ENCODE measurements around the gene KRTAP10-7. TPM values are rescaled to one million over a fixed set of nuclear protein-coding genes. Genes with fewer than 3 reads are reported as not detected.
"Not testable (repeated sequence)": the region's sequence is repeated elsewhere in the genome, so short reads cannot be mapped to it uniquely, and the experiment has no call there.

The KRTAP10-7 gene
- total RNA-seq, 1 donor from 2014 or later, result not detected

- Mint-ChIP-seq H3K4me1 (no peaks in the 10 kb centered on the region), H3K36me3 (ENCODE audit: low read depth) (peaks cover 7% of the 10 kb centered on the region), H3K27me3 (peaks cover 3% of the 10 kb centered on the region), H3K4me3 (no peak overlapping the region), H3K27ac (no peak overlapping the region), H3K9me3 (peaks cover 13% of the 10 kb centered on the region)
- no peak for DNase-seq
- intact Hi-C loops (cut with micrococcal nuclease), result no loop called here
Observed at GRCh38 chr21:44576025-44576420, 24.4 kb upstream of the KRTAP10-7 start.

DNA sequence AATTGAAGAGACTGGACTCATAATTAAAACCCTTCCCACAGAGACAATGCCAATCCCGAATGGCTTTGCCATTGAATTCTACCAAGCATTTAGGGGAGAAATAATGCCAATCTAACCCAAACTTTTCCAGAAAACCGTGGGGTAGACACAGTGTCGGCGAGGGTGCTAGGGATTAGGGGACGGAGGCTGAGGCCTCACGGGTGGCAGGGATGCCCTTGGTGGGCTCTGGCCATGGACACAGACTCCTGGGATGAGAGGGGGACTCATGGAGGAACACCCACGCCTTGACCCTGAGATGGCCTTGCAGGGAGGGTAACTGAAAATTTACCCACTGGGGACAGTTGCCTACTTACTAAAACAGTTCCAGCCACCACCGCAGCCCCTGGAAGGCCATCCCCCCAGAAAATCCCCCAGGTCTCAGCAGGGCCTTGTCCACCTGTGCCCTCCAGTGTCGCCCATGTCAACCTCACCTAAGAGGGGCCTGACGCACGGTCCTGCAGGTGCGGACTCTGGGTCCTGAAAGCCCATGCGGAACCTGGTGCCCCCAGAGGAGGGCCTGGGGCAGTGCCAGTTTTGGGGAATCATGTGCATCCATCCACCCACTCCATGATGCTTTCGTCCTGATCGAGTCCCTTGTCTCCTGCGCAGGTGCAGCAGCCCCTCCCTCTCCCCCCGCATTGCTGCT is 21.9 kb upstream of the KRTAP10-7 start:
- no peak for DNase-seq
- H3K4me3 Mint-ChIP-seq, result no peak overlapping the region
- intact Hi-C loops (cut with micrococcal nuclease), result no loop called here
- H3K4me1 Mint-ChIP-seq, result peaks cover 3% of the 10 kb centered on the region
- H3K36me3 Mint-ChIP-seq (ENCODE audit: low read depth), result peaks cover 10% of the 10 kb centered on the region
- no peak overlapping the region for H3K27ac Mint-ChIP-seq
- peaks cover 21% of the 10 kb centered on the region for H3K9me3 Mint-ChIP-seq
- H3K27me3 Mint-ChIP-seq, result peaks cover 3% of the 10 kb centered on the region

DNA sequence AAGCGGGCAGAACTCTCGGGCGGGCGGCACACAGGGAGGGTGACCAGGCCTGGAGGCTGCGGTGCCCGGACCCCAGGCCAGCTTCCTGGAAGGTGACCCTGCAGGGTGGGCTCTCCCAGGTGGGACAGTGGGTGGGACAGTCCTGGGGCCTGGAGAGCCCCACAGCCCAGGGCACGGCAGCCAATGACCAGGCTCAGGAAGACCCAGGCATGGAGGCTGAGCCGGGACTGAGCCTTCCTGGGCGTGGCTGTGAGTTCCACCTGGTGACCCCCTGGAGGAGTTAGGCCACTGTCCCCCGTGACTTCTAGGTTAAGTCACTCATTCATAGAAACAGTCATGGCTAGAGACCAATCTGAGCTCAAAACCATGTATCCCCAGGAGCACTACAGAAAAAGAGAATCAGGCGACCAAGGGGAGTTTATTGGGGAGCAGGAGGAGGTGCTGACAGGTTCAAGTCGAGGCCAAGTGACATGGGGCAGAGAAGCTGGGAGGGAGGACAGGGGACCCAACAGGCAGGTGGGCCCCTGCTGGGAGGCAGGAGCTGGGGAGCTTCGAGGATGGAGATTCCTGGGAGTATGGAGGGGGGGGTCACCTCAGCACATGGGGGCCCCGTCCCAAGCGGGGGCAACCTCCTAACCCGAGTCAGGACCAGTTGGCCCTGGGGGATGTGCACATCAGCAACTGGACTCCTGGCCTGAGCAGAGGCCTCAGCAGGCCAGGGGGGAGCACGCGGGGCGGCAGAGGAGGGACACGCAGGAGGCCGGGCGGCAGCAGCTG is 21.2 kb upstream of the KRTAP10-7 start:
- DNase-seq, result no peak
- peaks cover 3% of the 10 kb centered on the region for H3K27me3 Mint-ChIP-seq
- no peak overlapping the region for H3K27ac Mint-ChIP-seq
- peaks cover 21% of the 10 kb centered on the region for H3K9me3 Mint-ChIP-seq
- H3K4me3 Mint-ChIP-seq, result no peak overlapping the region
- peaks cover 10% of the 10 kb centered on the region for H3K36me3 Mint-ChIP-seq (ENCODE audit: low read depth)
- intact Hi-C loops (cut with micrococcal nuclease), result no loop called here
- H3K4me1 Mint-ChIP-seq, result peaks cover 5% of the 10 kb centered on the region

GRCh38 chr21:44579833-44580144 is 20.6 kb upstream of the KRTAP10-7 start:
- no peak for DNase-seq
- peaks cover 10% of the 10 kb centered on the region for H3K36me3 Mint-ChIP-seq (ENCODE audit: low read depth)
- H3K4me3 Mint-ChIP-seq, result no peak overlapping the region
- peaks cover 21% of the 10 kb centered on the region for H3K9me3 Mint-ChIP-seq
- peaks cover 3% of the 10 kb centered on the region for H3K27me3 Mint-ChIP-seq
- peaks cover 5% of the 10 kb centered on the region for H3K4me1 Mint-ChIP-seq
- no peak overlapping the region for H3K27ac Mint-ChIP-seq
- intact Hi-C loops (cut with micrococcal nuclease), result no loop called here

DNA sequence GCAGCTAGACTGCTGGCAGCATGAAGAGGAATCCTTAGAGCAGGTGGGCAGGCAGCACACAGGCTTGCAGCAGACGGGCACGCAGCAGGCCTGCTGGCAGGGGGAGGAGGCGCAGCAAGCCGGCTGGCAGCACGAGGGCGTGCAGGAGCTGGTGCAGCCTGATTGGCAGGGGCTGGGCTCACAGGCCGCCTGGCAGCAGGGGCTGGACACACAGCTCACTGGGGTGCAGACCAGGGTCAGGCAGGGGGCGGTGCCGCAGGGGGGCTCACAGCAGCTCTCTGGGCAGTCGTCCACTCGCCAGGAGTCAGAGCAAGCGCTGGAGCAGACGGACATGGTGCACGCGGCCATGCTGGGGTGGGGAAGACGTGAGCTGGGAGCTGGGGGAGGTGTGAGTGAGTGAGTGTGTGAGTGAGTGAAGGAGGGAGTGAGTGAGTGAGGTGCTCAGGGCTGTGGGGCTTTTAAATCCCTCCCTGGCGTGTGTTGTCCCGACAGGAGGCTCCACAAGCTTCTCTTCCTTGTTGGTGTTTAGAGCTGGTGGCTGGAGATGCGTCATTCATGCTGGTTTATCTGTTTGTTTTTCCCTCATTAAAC is 20.1 kb upstream of the KRTAP10-7 start, which contains the start of gene KRTAP10-5:
Gene KRTAP10-5 (minus strand): TSS at position 374 of the 591 bp plus-strand sequence. CDS start 26 bp downstream, at position 348.
- intact Hi-C loops (cut with micrococcal nuclease); H3K27ac Mint-ChIP-seq; H3K4me1 Mint-ChIP-seq; DNase-seq; H3K4me3 Mint-ChIP-seq; H3K27me3 Mint-ChIP-seq: not testable (repeated sequence)
- H3K9me3 Mint-ChIP-seq, result peaks cover 21% of the 10 kb centered on the region
- H3K36me3 Mint-ChIP-seq (ENCODE audit: low read depth), result peaks cover 10% of the 10 kb centered on the region

- intact Hi-C loops (cut with micrococcal nuclease), result no loop called here
- DNase-seq, result no peak
- peaks cover 10% of the 10 kb centered on the region for H3K27me3 Mint-ChIP-seq
- H3K4me3 Mint-ChIP-seq, result no peak overlapping the region
- peaks cover 5% of the 10 kb centered on the region for H3K4me1 Mint-ChIP-seq
- H3K9me3 Mint-ChIP-seq, result peaks cover 16% of the 10 kb centered on the region
- H3K27ac Mint-ChIP-seq, result no peak overlapping the region
- peaks cover 10% of the 10 kb centered on the region for H3K36me3 Mint-ChIP-seq (ENCODE audit: low read depth)
Observed at GRCh38 chr21:44581158-44581557, 19.2 kb upstream of the KRTAP10-7 start.

- no peak overlapping the region for H3K4me3 Mint-ChIP-seq
- H3K36me3 Mint-ChIP-seq (ENCODE audit: low read depth), result peaks cover 10% of the 10 kb centered on the region
- H3K4me1 Mint-ChIP-seq, result peaks cover 5% of the 10 kb centered on the region
- intact Hi-C loops (cut with micrococcal nuclease), result no loop called here
- H3K27me3 Mint-ChIP-seq, result peaks cover 18% of the 10 kb centered on the region
- H3K27ac Mint-ChIP-seq, result no peak overlapping the region
- no peak for DNase-seq
- H3K9me3 Mint-ChIP-seq, result peaks cover 19% of the 10 kb centered on the region
Observed at GRCh38 chr21:44582055-44582454, 18.3 kb upstream of the KRTAP10-7 start.

DNA sequence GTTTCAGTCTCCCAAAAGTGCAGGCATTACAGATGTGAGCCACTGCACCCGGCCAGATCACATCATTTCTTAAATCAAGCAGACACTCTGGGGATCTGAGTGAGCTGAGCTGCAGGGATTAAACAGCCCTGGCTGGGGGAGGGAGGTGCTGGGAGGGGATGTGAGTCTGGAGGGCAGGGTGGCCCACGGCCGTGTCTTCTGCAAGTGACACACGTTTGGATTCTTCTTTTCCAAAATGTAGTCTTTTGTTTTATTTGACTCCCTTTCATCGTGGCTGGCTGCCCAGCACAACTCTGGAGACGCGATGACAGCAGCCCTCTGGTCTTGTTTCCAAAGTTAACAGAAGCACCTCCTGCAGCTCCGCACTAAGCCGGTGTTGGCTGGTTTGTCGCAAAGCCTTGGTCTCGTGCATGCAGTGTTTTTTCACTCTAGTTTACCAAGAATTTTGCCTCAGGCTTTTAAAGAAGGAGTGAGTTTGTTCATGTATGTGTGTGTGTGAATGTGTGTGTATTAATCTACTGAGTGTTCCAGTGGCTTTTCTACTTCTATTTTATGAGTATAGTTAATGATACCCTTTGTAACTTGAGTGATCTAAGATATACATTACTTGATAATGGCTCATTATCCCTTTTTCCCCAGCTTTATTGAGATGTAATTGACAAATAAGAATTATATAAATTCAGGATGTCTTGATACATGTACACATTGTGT is 17.2 kb upstream of the KRTAP10-7 start:
- Mint-ChIP-seq H3K4me3 (no peak overlapping the region), H3K36me3 (ENCODE audit: low read depth) (peaks cover 7% of the 10 kb centered on the region), H3K27ac (no peak overlapping the region), H3K27me3 (peaks cover 30% of the 10 kb centered on the region), H3K4me1 (peaks cover 5% of the 10 kb centered on the region), H3K9me3 (peaks cover 11% of the 10 kb centered on the region)
- no peak for DNase-seq
- intact Hi-C loops (cut with micrococcal nuclease), result no loop called here

DNA sequence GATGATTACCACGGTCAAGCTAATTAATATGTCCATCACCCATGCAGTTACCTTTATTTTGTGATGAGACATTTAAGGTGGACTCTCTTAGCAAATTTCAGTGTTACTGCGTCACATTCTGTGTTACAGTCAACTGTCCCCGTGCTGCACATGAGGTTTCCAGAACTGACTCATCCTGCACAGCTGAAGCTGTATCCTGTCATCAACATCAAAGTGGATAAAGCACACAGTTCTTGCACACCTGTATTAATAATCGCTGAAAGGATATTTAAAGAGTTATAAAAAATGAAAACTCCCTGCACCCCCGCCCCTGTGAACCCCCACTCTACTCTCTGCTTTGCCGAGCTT is 16.6 kb upstream of the KRTAP10-7 start:
- peak; percentile 71 for DNase-seq
- Mint-ChIP-seq H3K36me3 (ENCODE audit: low read depth) (peaks cover 7% of the 10 kb centered on the region), H3K9me3 (peaks cover 11% of the 10 kb centered on the region), H3K4me1 (peaks cover 5% of the 10 kb centered on the region), H3K4me3 (no peak overlapping the region), H3K27me3 (peaks cover 32% of the 10 kb centered on the region), H3K27ac (no peak overlapping the region)
- intact Hi-C loops (cut with micrococcal nuclease), result no loop called here

DNA sequence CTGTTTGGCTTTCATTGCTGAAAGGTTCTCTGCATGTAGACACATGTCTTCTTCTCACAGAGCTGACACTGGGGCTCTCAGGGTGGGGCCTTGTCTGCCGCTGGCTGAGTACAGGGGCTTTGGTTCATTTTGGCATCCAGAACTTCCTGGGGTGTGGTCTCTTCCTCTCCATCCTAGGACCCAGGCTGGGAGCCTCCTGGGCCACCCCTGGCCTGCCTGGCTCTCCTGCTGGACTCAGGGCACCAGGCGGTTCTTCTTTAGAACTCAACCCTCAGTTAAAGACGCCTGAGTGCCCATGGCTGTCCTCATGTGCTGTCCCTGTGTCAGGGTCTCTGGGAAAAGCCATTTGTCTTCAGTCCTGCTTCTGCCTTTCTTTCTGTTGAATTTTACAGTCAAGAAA is 14.5 kb upstream of the KRTAP10-7 start:
- Mint-ChIP-seq H3K27me3 (peaks cover 32% of the 10 kb centered on the region), H3K9me3 (peaks cover 11% of the 10 kb centered on the region)

GRCh38 chr21:44589094-44589493 is 11.3 kb upstream of the KRTAP10-7 start:
- no peak for DNase-seq
- intact Hi-C loops (cut with micrococcal nuclease), result no loop called here
- Mint-ChIP-seq H3K27ac (no peak overlapping the region), H3K4me3 (no peak overlapping the region), H3K4me1 (no peaks in the 10 kb centered on the region), H3K9me3 (peaks cover 4% of the 10 kb centered on the region), H3K27me3 (peaks cover 32% of the 10 kb centered on the region), H3K36me3 (ENCODE audit: low read depth) (no peaks in the 10 kb centered on the region)

More for the DNA sequence above, 14.5 kb upstream of the KRTAP10-7 start:
- intact Hi-C loops (cut with micrococcal nuclease), result no loop called here
- H3K36me3 Mint-ChIP-seq (ENCODE audit: low read depth), result peaks cover 3% of the 10 kb centered on the region
- no peak overlapping the region for H3K27ac Mint-ChIP-seq
- no peak overlapping the region for H3K4me3 Mint-ChIP-seq
- peaks cover 5% of the 10 kb centered on the region for H3K4me1 Mint-ChIP-seq
- no peak for DNase-seq

DNA sequence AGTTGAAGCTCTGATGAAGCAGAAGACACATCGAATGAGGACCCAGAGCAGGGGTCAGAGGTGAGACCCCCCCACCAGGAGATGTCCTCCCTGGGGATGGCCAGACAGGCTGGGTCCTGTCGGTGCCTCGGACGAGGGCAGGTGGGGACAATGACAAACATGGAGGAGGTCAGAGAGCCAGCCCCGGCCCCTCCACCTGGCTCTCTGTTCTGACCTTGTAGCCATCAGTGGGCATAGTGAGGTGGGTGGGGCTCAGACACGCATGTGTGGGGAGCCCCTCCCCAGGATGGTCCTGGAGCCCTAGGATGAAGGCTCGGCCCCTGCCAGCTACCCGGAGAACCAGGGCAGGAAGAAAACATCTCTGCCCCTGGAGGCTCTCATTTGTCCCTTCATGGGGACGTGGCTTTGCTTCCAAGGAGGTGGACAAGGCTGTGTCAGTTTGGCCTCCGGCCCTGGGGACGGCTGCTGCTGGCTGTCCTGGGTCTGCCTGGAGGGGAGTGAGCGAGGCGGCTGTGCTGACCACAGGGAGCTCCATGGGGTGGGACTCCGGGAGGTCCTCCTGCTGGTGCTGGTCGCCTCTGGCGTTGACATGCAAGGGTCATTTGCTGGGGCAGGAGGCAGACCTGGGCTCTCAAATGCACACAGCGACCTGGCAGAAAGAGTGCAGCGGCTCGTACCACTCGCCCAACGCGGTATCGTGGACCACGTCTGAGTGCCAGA is 10.7 kb upstream of the KRTAP10-7 start:
- Mint-ChIP-seq H3K27me3 (peaks cover 30% of the 10 kb centered on the region), H3K36me3 (ENCODE audit: low read depth) (no peaks in the 10 kb centered on the region), H3K9me3 (peaks cover 4% of the 10 kb centered on the region), H3K4me1 (no peaks in the 10 kb centered on the region), H3K27ac (no peak overlapping the region), H3K4me3 (no peak overlapping the region)
- no peak for DNase-seq
- intact Hi-C loops (cut with micrococcal nuclease), result no loop called here

GRCh38 chr21:44590311-44590721 is 10.1 kb upstream of the KRTAP10-7 start:
- DNase-seq, result no peak
- no peak overlapping the region for H3K4me3 Mint-ChIP-seq
- no peaks in the 10 kb centered on the region for H3K4me1 Mint-ChIP-seq
- intact Hi-C loops (cut with micrococcal nuclease), result no loop called here
- no peaks in the 10 kb centered on the region for H3K36me3 Mint-ChIP-seq (ENCODE audit: low read depth)
- H3K9me3 Mint-ChIP-seq, result peaks cover 4% of the 10 kb centered on the region
- no peak overlapping the region for H3K27ac Mint-ChIP-seq
- peaks cover 27% of the 10 kb centered on the region for H3K27me3 Mint-ChIP-seq

Measured in activated CD4-positive, alpha-beta T cell treated with anti-CD3 and anti-CD28 coated beads, Interleukin-2, amount 10 ng/mL, durations not matched to agents 24 days and 14 days (primary cell).